ENCODE data around the gene ORAI1. TPM values are rescaled to one million over a fixed set of nuclear protein-coding genes. Genes with fewer than 3 reads are reported as not detected.
"Not testable (repeated sequence)": the region's sequence is repeated elsewhere in the genome, so short reads cannot be mapped to it uniquely, and the experiment has no call there.

ORAI1 gene
- total RNA-seq, 4 donors from 2014 or later: 6.8 to 15.4 (median 10.7) TPM

DNA sequence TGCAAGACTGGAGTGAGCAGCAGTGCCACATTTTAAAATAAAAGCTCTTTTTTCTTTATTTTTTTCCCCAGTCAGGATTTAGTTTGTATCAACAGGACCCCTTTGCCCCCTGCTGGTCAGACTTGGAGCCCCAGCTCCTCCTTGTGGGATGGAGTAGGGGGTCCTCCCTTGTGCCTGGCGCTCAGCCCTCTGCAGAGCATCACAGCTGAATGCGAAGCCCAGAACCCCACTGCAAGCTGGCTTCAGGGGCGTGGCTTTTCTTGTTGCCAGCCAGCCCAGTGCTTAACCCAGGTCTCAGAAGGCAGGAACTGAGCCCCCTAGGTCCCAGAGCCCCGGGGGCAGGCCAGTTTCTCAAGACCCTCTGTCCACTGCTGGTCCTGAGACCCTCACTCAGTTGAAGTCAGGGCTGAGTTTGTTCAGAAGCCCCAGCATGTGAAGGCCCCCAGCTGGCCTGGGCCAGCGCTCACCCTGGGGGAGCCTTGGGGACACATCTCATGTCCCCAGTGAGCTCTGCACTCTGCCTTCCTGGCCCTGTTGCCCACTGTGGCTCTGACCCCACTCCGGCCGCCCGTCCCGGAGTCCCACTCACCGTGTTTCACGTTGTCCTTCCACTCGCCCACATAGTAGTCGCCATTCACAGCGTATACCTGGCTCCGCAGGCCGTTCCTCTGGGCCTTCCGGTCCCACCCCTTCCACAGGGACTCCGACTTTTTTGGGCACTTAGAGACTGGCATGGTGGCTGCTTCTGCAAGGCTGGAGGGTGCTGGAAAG, 42.6 kb downstream of the ORAI1 start:
- no peak for ATAC-seq (ENCODE audit: low FRiP score)
- no peak for DNase-seq (ENCODE audit: low spot score)
- TF ChIP-seq CTCF (IDR thresholded peaks at IDR 0.05): peak in 1 of 3 donors; percentile 45

GRCh38 chr12:121669521-121669900, 43.2 kb downstream of the ORAI1 start, which contains the start of gene MORN3:
Gene MORN3, minus strand, starts transcription at chr12:121669654. Its CDS starts 171 bp downstream, at chr12:121669483.
- TF ChIP-seq CTCF (IDR thresholded peaks at IDR 0.05): no peak
- ATAC-seq (ENCODE audit: low FRiP score): no peak

GRCh38 chr12:121673013-121673511, 46.7 kb downstream of the ORAI1 start:
- TF ChIP-seq CTCF (IDR thresholded peaks at IDR 0.05): no peak
- no peak for ATAC-seq (ENCODE audit: low FRiP score)

More at GRCh38 chr12:121669521-121669900, 43.2 kb downstream of the ORAI1 start, which contains the start of gene MORN3:
- no peak for DNase-seq (ENCODE audit: low spot score)

DNA sequence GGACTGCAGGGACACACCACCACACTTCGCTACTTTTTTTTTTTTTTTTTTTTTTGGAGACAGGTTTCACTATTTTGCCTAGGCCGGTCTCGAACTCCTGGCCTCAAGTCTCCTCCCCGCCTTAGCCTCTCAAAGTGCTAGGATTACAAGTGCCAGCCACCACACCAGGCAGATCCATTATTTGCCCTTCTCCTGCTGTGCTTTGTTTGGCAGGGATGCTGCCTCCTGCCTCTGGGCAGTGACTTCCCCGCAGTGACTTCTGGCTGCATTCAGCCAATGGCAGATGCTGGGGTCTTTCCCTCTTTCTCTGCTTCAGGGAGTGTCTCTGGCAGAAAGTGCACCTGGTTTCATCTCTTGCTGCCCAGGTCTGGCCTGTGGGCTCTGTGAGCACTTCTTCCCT, 49.9 kb downstream of the ORAI1 start:
- DNase-seq (ENCODE audit: low spot score) (no peak), ATAC-seq (ENCODE audit: low FRiP score) (no peak)
- no peak for TF ChIP-seq CTCF (IDR thresholded peaks at IDR 0.05)

More at GRCh38 chr12:121673013-121673511, 46.7 kb downstream of the ORAI1 start:
- DNase-seq (ENCODE audit: low spot score): no peak

DNA sequence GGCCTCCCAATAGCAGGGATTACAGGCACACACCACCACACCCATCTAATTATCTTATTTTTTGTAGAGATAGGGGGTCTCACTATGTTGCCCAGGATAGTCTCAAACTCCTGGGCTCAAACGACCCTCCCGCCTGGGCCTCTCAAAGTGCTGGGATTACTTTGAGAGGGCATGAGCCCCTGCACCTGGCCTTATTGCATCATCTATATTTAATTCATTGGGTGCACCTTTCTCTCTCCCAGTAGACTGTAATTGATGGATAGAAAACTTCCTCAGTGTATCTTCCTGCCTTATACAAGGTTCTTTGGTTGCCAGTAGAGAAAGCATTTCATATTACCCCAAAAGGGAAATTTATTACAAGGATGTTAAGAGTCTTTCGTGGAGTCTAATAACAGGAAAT, 52.0 kb downstream of the ORAI1 start:
- TF ChIP-seq CTCF (IDR thresholded peaks at IDR 0.05): no peak
- DNase-seq (ENCODE audit: low spot score): no peak
- no peak for ATAC-seq (ENCODE audit: low FRiP score)

- DNase-seq (ENCODE audit: low spot score) (no peak), ATAC-seq (ENCODE audit: low FRiP score) (no peak)
- TF ChIP-seq CTCF (IDR thresholded peaks at IDR 0.05): no peak
Observed at GRCh38 chr12:121678716-121679300, 52.5 kb downstream of the ORAI1 start.

GRCh38 chr12:121679661-121680197, 53.4 kb downstream of the ORAI1 start:
- ATAC-seq (ENCODE audit: low FRiP score); DNase-seq (ENCODE audit: low spot score): not testable (repeated sequence)

Data from omental fat pad (tissue), 4 donors.